Gastroesophageal sphincter (tissue), 4 donors: Measurements from ENCODE around the gene EMP1. TPM values are rescaled to one million over a fixed set of nuclear protein-coding genes. Genes with fewer than 3 reads are reported as not detected.

Experiments used
- ATAC-seq: fragments of 150-250 bp; one replicate; pipeline ENCODE4 v1.9.1; 2016; ENCODE audit warnings: mild to moderate bottlenecking, moderate library complexity
- H3K27ac ChIP-seq, 4 donors: fragments of 200-600 bp; sonication (generic) in 3 of 4; 1 replicate in 3 of 4; 2 replicates in 1 of 4; pipeline ENCODE4 v1.5.1; 2016 to 2019
- H3K27me3 ChIP-seq: fragments of 200-600 bp; sonication (generic); one replicate; pipeline ENCODE4 v1.5.1; 2019
- H3K36me3 ChIP-seq, 2 donors: fragments of 200-600 bp; sonication (generic); one replicate each; pipeline ENCODE4 v1.5.1; 2019; ENCODE audit warnings: control low read depth in 1 of 2
- H3K4me1 ChIP-seq, 3 donors: fragments of 200-600 bp; sonication (generic); 1 replicate in 2 of 3; 2 replicates in 1 of 3; pipeline ENCODE4 v1.5.1; 2016 to 2019; ENCODE audit warnings: control low read depth in 2 of 3
- H3K4me3 ChIP-seq, 2 donors: fragments of 200-600 bp; sonication (generic); one replicate each; pipeline ENCODE4 v1.5.1; 2019; ENCODE audit warnings: mild to moderate bottlenecking in 1 of 2, moderate library complexity in 1 of 2
- H3K9me3 ChIP-seq, 3 donors: fragments of 200-600 bp; sonication (generic); one replicate each; pipeline ENCODE4 v1.5.1; 2017 to 2019; ENCODE audit warnings: control low read depth in 2 of 3
- EP300 ChIP-seq: sonication (generic); formaldehyde crosslinking; IDR thresholded peaks from one replicate; pipeline ENCODE4 v1.6.1; 2017; ENCODE audit warnings: antibody characterized with exemption, mild to moderate bottlenecking
- POLR2A ChIP-seq, 2 donors: fragments of 450-650 bp; IDR thresholded peaks; one replicate each; pipeline ENCODE4 v1.6.1; 2017; ENCODE audit warnings: antibody characterized with exemption in 2 of 2, mild to moderate bottlenecking in 2 of 2, moderate library complexity in 1 of 2
- POLR2AphosphoS5 ChIP-seq: sonication (generic); formaldehyde crosslinking; IDR thresholded peaks from one replicate; pipeline ENCODE4 v1.6.1; 2017; ENCODE audit warnings: antibody characterized with exemption
- WGBS, 2 donors: methylation state at CpG; one replicate each; pipeline ENCODE4 v1.1.5; 2018; ENCODE audit warnings: low coverage in 1 of 2; 5-methylcytosine and 5-hydroxymethylcytosine counted together
- total RNA-seq, 4 donors: library from RNA; depleted of rRNA; stranded (reverse); fragments of >200 nt; gene quantifications; one replicate each; pipeline ENCODE4 v1.1.0, GENCODE V29; 2016
- TF ChIP-seq, protein P1 (sequence below), 4 experiments: fragments of 200-600 bp in 2 of 4; fragments of 450-650 bp in 2 of 4; sonication (generic) in 1 of 4; IDR thresholded peaks; one replicate each; pipeline ENCODE4 v1.5.1; 2017 to 2019; ENCODE audit warnings: antibody characterized with exemption in 4 of 4, mild to moderate bottlenecking in 2 of 4, moderate library complexity in 2 of 4

The EMP1 gene
- total RNA-seq, 4 donors from 2014 or later = 50.0 to 482 (median 331) TPM

DNA sequence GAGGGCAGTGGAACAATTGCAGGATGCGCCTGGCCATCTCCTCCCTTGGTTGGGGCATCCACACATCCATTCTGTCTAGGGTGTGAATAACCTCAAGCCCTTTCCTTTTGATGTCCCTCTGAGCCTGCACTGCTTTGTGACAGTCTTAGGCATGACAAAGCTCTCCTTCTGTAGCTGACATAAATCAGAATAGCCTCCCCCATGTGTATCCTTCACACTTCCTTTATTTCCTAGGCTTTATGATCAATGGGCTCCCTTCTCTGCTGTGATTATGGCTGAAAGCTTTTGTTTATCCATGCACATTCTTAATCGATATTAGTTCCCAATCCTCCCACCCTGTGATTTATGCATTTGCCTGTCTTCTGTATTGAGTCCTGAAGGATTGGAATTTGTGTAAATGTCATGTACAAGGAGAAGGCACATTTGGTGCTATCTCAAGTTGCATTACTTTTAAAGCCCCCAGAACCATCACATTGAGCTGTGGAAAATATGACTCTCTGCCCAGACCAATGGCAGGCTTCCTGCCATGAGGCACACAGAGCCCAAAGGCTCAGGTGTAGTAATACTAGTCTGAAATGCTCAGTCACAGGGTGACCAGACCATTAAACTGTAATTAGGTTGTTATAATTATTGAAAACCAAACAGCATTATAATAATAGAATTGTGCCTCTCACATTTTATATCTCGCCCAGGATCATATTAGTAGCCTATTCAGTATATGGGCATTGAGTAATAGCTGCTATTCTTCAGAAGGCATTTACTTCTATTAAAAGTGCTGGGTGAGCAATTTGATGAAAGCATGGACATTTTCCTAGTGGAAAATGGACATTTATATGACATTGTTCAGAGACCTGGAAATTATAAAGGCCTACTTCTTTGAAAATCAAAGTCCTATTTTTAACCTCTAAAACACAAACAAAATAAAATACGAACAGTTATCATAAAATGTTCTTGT lies 14.0 kb downstream of the EMP1 start:
- peaks cover 0 to 32% of the 10 kb centered on the region in 2 donors for H3K36me3 ChIP-seq
- H3K4me3 ChIP-seq = no peak overlapping the region
- WGBS, 2 donors = 60 to 63% methylated on average over 4 of the region's 4 CpGs
- no peaks in the 10 kb centered on the region for H3K27me3 ChIP-seq
- ATAC-seq = no peak
- peaks cover 0 to 72% (median 36%) of the 10 kb centered on the region in 3 donors for H3K4me1 ChIP-seq
- H3K27ac ChIP-seq = peak overlapping the region in 2 of 4 donors; percentile 2 to 43
- TF ChIP-seq, protein P1, sequence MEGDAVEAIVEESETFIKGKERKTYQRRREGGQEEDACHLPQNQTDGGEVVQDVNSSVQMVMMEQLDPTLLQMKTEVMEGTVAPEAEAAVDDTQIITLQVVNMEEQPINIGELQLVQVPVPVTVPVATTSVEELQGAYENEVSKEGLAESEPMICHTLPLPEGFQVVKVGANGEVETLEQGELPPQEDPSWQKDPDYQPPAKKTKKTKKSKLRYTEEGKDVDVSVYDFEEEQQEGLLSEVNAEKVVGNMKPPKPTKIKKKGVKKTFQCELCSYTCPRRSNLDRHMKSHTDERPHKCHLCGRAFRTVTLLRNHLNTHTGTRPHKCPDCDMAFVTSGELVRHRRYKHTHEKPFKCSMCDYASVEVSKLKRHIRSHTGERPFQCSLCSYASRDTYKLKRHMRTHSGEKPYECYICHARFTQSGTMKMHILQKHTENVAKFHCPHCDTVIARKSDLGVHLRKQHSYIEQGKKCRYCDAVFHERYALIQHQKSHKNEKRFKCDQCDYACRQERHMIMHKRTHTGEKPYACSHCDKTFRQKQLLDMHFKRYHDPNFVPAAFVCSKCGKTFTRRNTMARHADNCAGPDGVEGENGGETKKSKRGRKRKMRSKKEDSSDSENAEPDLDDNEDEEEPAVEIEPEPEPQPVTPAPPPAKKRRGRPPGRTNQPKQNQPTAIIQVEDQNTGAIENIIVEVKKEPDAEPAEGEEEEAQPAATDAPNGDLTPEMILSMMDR (IDR thresholded peaks at IDR 0.05) = no peak
- no peak for TF ChIP-seq EP300
- no peak for TF ChIP-seq POLR2AphosphoS5
- TF ChIP-seq POLR2A (IDR thresholded peaks at IDR 0.05) = no peak
- no peaks in the 10 kb centered on the region for H3K9me3 ChIP-seq

DNA sequence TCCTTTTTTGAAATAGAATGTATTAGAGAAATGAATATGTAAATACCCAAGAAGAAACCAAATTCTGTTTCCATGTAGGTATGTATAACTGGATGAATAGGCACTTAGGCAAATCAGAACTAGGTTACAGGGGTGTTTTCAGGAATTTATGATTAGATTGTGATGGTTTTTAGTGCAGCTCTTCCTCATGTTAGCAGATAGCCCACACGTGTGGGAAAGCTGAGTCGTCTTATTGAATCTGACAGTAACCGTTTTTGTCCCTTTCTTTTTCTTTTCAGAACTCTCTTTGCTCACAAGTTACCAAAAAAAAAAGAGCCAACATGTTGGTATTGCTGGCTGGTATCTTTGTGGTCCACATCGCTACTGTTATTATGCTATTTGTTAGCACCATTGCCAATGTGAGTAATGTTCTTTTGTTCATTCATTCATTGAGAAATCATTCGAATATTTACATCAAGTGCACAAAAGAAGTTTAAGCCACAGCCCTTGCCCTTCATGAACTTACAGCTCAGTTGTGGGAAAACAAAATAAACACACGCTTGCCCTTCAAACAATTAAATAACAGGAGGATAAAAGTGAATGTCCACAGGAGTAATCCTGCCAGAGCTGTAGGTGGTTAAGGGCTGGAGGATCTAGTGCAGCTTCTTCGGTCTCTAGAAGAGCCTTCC lies 14.8 kb downstream of the EMP1 start:
- H3K27ac ChIP-seq = no peak overlapping the region
- no peak for TF ChIP-seq POLR2AphosphoS5
- TF ChIP-seq, protein P1 (IDR thresholded peaks at IDR 0.05) = no peak
- TF ChIP-seq EP300 = no peak
- TF ChIP-seq POLR2A (IDR thresholded peaks at IDR 0.05) = no peak
- H3K9me3 ChIP-seq = no peaks in the 10 kb centered on the region
- H3K27me3 ChIP-seq = no peaks in the 10 kb centered on the region
- peaks cover 0 to 64% (median 29%) of the 10 kb centered on the region in 3 donors for H3K4me1 ChIP-seq
- H3K36me3 ChIP-seq = peaks cover 0 to 40% of the 10 kb centered on the region in 2 donors
- 47 to 66% methylated on average over 7 of the region's 7 CpGs for WGBS, 2 donors
- H3K4me3 ChIP-seq = no peak overlapping the region
- no peak for ATAC-seq

DNA sequence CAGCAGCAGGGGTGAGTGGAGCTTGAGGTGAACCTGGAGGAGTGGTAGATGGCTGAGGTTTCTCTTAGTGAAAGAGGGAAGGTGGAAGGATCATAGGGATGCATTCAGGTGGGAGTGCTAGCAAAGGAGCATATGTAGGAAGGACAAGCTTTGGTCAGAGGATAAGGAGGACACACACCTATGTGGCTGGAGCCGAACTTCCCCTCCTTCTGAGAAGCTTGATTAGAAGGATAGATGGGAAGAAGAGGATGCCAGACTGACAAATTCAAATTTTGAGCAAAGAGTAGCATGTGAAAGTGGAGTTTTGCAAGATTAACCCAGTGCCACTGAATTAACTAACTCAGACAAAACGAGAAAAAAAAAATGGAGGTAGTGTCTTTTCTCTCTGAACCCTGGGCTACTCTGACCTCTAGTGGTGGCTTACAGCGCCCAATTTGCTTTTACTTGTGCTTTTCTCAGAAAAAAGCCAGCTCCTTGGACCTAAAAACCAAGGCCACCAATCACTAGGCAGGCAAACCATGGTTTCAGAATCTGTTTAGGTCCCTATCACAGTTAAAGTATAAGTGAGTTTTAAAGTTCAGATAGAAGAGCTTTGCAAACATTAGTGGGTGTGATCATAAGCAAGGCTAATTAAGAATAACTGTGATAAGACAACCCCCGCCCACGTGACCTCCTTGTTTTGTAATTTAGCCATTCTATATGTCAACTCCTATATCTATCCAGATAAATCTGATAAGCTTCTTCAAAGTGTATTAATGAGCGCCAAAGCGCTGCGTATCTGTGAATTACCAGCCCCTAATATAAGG lies 15.5 kb downstream of the EMP1 start:
- peak; percentile 42 for ATAC-seq
- Histone ChIP-seq H3K4me1 (peaks cover 0 to 57% (median 25%) of the 10 kb centered on the region in 3 donors), H3K27ac (no peak overlapping the region), H3K4me3 (no peak overlapping the region), H3K36me3 (peaks cover 0 to 48% of the 10 kb centered on the region in 2 donors), H3K27me3 (no peaks in the 10 kb centered on the region), H3K9me3 (no peaks in the 10 kb centered on the region)
- WGBS, 2 donors = 48 to 53% methylated on average over 8 of the region's 8 CpGs
- no peak for TF ChIP-seq POLR2AphosphoS5
- TF ChIP-seq, protein P1 (IDR thresholded peaks at IDR 0.05) = peak; percentile 63 to 83 (median 72)
- no peak for TF ChIP-seq POLR2A (IDR thresholded peaks at IDR 0.05)

DNA sequence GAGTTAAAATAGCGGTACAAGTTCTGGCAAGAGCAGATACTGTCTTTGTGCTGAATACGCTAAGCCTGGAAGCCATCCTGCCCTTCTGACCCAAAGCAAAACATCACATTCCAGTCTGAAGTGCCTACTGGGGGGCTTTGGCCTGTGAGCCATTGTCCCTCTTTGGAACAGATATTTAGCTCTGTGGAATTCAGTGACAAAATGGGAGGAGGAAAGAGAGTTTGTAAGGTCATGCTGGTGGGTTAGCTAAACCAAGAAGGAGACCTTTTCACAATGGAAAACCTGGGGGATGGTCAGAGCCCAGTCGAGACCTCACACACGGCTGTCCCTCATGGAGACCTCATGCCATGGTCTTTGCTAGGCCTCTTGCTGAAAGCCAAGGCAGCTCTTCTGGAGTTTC lies 18.5 kb downstream of the EMP1 start:
- TF ChIP-seq EP300 = no peak
- no peak for TF ChIP-seq POLR2A (IDR thresholded peaks at IDR 0.05)
- no peak for TF ChIP-seq POLR2AphosphoS5
- TF ChIP-seq, protein P1 (IDR thresholded peaks at IDR 0.05) = no peak
- Histone ChIP-seq H3K36me3 (peaks cover 0 to 63% of the 10 kb centered on the region in 2 donors), H3K27me3 (no peaks in the 10 kb centered on the region), H3K9me3 (peaks cover 0 to 6% (median 0%) of the 10 kb centered on the region in 3 donors), H3K4me3 (no peak overlapping the region), H3K4me1 (peaks cover 0 to 27% (median 3%) of the 10 kb centered on the region in 3 donors), H3K27ac (no peak overlapping the region)
- WGBS, 2 donors = 85 to 100% methylated on average over 2 to 4 of the region's 4 CpGs
- no peak for ATAC-seq
